HCT116 (cell line): Measurements from ENCODE around the gene EMSY. TPM values are rescaled to one million over a fixed set of nuclear protein-coding genes. Genes with fewer than 3 reads are reported as not detected.

Source experiments
- ATAC-seq: fragments of 200-7000 bp; cut with Tn5 transposase; 2 replicates; pipeline ENCODE4 v1.9.1; 2020; ENCODE audit warnings: mild to moderate bottlenecking, moderate library complexity
- BruUV-seq: library from RNA; stranded (reverse); fragments of 400-500 nt; replicated peaks from 2 replicates; lab custom pipeline; 2021; lab: Mats Ljungman, UMichigan
- CTCF ChIA-PET: fragments of 300-600 bp; sonication (Branson Sonifier 250); formaldehyde crosslinking; loops from one replicate; lab custom pipeline; 2021; ENCODE audit warnings: antibody characterized with exemption; lab: Charles Lee
- POLR2A ChIA-PET: fragments of 300-600, 350-600 bp; sonication (Branson Sonifier 250); formaldehyde crosslinking; loops from one replicate; lab custom pipeline; 2021; ENCODE audit warnings: antibody characterized with exemption; lab: Charles Lee
- RAD21 ChIA-PET, 2 experiments: fragments of 300-600 bp; sonication (Branson Sonifier 250); formaldehyde crosslinking; loops; one replicate each; lab custom pipeline; 2023; ENCODE audit warnings: low total read pairs in 2 of 2; ENCODE audit not compliant: uncharacterized antibody in 2 of 2, unreplicated experiment in 2 of 2, low non-redundant PET in 1 of 2; lab: Charles Lee
- DNase-seq: peaks from one replicate; pipeline ENCODE4 v3.0.0-alpha.2; 2010; ENCODE audit warnings: low read depth, low spot score
- H2AFZ ChIP-seq: fragments of 200-600 bp; shearing (Covaris generic), sonication (generic); 2 replicates; pipeline ENCODE4 v1.6.1; 2017; ENCODE audit warnings: low read depth, mixed run types, mixed read lengths, antibody characterized with exemption, low read length; ENCODE audit not compliant: poor library complexity, severe bottlenecking
- H3K27ac ChIP-seq: 2 replicates; pipeline ENCODE4 v1.5.1; 2012; ENCODE audit warnings: low read depth, low read length
- H3K27me3 ChIP-seq: fragments of 200-600 bp; sonication (generic); 2 replicates; pipeline ENCODE4 v1.6.1; 2016; ENCODE audit warnings: mixed run types, low read length, mixed read lengths; ENCODE audit not compliant: insufficient read depth
- H3K36me3 ChIP-seq, 2 experiments: fragments of 200-500 bp in 1 of 2; fragments of 200-600 bp in 1 of 2; sonication (Bioruptor generic) in 1 of 2; sonication (generic) in 1 of 2; 2 replicates each; pipeline versions ENCODE4 v1.5.1 to v1.6.1; 2014 to 2016; ENCODE audit warnings: low read length in 2 of 2, inconsistent platforms in 1 of 2, mixed read lengths in 1 of 2, mixed run types in 1 of 2; ENCODE audit not compliant: insufficient read depth in 2 of 2, control insufficient read depth in 1 of 2
- H3K4me1 ChIP-seq, 2 experiments: fragments of 200-600 bp in 1 of 2; sonication (generic) in 1 of 2; 2 replicates each; pipeline versions ENCODE4 v1.5.1 to v1.6.1; 2012 to 2017; ENCODE audit warnings: low read length in 2 of 2, inconsistent platforms in 1 of 2, mild to moderate bottlenecking in 1 of 2, mixed read lengths in 1 of 2, mixed run types in 1 of 2, moderate library complexity in 1 of 2; ENCODE audit not compliant: insufficient read depth in 2 of 2, control insufficient read depth in 1 of 2
- H3K4me2 ChIP-seq: fragments of 200-600 bp; sonication (generic); 2 replicates; pipeline ENCODE4 v1.6.1; 2017; ENCODE audit warnings: mixed run types, low read length, mixed read lengths
- H3K4me3 ChIP-seq, 2 experiments: fragments of 200-600 bp in 1 of 2; sonication (generic) in 1 of 2; replicated peaks in 1 of 2; 2 replicates each; pipeline ENCODE4 v1.5.1; 2011 to 2016; ENCODE audit warnings: low read length in 2 of 2, control low read depth in 1 of 2, low read depth in 1 of 2, mild to moderate bottlenecking in 1 of 2, mixed read lengths in 1 of 2, mixed run types in 1 of 2
- H3K79me2 ChIP-seq: fragments of 200-600 bp; sonication (generic); 2 replicates; pipeline ENCODE4 v1.6.1; 2017; ENCODE audit warnings: mild to moderate bottlenecking, mixed run types, low read length, moderate library complexity, mixed read lengths; ENCODE audit not compliant: insufficient read depth
- H3K9ac ChIP-seq: fragments of 200-600 bp; sonication (generic); 2 replicates; pipeline ENCODE4 v1.6.1; 2016; ENCODE audit warnings: low read length, mixed read lengths
- H3K9me2 ChIP-seq: fragments of 200-600 bp; sonication (generic), shearing (Covaris generic); 2 replicates; pipeline ENCODE4 v1.6.1; 2017; ENCODE audit warnings: mixed run types, mild to moderate bottlenecking, moderate library complexity; ENCODE audit not compliant: insufficient read depth
- H3K9me3 ChIP-seq, 2 experiments: fragments of 200-500 bp in 1 of 2; fragments of 200-600 bp in 1 of 2; sonication (Bioruptor generic) in 1 of 2; sonication (generic) in 1 of 2; 2 replicates each; pipeline ENCODE4 v1.6.1; 2014 to 2017; ENCODE audit warnings: low read length in 2 of 2, mixed read lengths in 2 of 2, inconsistent platforms in 1 of 2, low read depth in 1 of 2, mild to moderate bottlenecking in 1 of 2, mixed run types in 1 of 2, moderate library complexity in 1 of 2; ENCODE audit not compliant: control insufficient read depth in 1 of 2, insufficient read depth in 1 of 2
- H4K20me1 ChIP-seq: fragments of 200-600 bp; sonication (generic), shearing (Covaris generic); 2 replicates; pipeline ENCODE4 v1.6.1; 2017; ENCODE audit warnings: mixed run types, mild to moderate bottlenecking, moderate library complexity; ENCODE audit not compliant: insufficient read depth
- CBX3 ChIP-seq: IDR thresholded peaks from 2 replicates; pipeline ENCODE4 v1.6.1; 2012; ENCODE audit warnings: low read depth
- POLR2AphosphoS5 ChIP-seq: IDR thresholded peaks from 2 replicates; pipeline ENCODE4 v1.6.1; 2011; ENCODE audit warnings: mild to moderate bottlenecking, low read depth, low read length, moderate library complexity
- SIN3A ChIP-seq: IDR thresholded peaks from 2 replicates; pipeline ENCODE4 v1.6.1; 2012; ENCODE audit warnings: low read depth
- ZBTB33 ChIP-seq: IDR thresholded peaks from 2 replicates; pipeline ENCODE4 v1.6.1; 2011; ENCODE audit warnings: mild to moderate bottlenecking, low read length, moderate library complexity; ENCODE audit not compliant: insufficient replicate concordance; ENCODE audit errors: extremely low read depth
- ZNF274 ChIP-seq: fragments of 200-500 bp; sonication (Bioruptor generic); IDR thresholded peaks from 2 replicates; pipeline ENCODE4 v1.6.1; 2014; ENCODE audit warnings: mild to moderate bottlenecking, low read depth, low read length, inconsistent platforms
- intact Hi-C: fragments of 100-400 bp; cut with micrococcal nuclease; formaldehyde crosslinking; loops from 2 replicates; pipeline ENCODE4 v1.10.0; 2022
- total RNA-seq: library from RNA; stranded (reverse); gene quantifications from one replicate; pipeline ENCODE4 v1.2.1, GENCODE V29; 2021; ENCODE audit not compliant: unreplicated experiment
- TF ChIP-seq, protein P1 (sequence below): IDR thresholded peaks from 2 replicates; pipeline ENCODE4 v1.6.1; 2012; ENCODE audit warnings: low read depth

Gene EMSY
- total RNA-seq, 1 experiment from 2014 or later = 22.7 TPM

DNA sequence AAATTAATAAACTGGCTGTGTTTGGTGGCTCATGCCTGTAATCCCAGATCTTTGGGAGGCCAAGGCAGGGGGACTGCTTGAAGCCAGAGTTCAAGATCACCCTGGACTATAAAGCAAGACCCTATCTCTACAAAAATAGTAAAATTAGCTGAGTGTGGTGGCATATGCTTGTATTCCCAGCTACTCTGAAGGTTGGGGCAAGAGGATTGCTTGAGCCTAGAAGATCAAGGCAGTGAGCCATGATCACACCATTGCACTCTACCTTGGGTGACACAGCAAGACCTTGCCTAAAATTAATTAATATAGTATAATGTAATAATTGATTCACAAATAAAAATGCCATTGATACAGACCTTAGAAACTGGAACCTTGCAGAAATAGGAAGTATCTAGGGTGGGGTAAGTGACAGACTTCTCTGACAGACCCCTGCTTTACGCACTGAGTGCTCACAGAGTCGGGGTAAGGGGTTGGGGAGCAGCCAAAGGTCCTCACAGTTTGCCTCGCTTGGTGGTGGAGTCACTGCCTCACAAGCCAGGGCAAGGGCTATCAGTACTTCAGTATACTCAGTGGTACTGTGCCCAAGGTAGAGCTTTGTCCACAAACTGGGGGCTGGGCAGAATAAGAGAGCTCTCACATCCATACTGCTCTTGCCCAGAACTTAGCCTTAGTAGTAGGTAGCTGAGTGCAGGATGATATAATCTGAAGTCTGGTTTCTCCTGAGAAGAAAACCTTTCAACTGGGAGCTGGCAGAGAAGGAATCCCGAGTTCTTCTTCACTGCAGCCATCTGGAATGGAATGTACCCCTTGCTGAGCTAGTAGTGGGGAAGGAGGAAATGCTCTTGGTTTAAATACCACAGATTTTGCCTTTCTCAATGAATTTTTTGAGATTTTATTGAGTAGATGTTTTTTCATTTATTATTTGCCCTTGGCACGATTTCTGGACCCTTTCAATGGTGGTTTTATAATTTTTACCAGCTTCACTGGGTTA is 65.5 kb downstream of the EMSY start:
- Histone ChIP-seq H3K27ac (no peak overlapping the region), H3K79me2 (no peaks in the 10 kb centered on the region), H3K9me2 (no peaks in the 10 kb centered on the region), H3K9me3 (no peaks in the 10 kb centered on the region), H2AFZ (no peak overlapping the region), H3K4me1 (no peaks in the 10 kb centered on the region), H3K4me3 (no peak overlapping the region), H3K27me3 (no peaks in the 10 kb centered on the region), H3K36me3 (no peaks in the 10 kb centered on the region; a peak in 1 of 4 replicates), H3K9ac (no peak overlapping the region), H3K4me2 (no peak overlapping the region), H4K20me1 (no peaks in the 10 kb centered on the region; the same call in 1 of the 2 replicates)
- ChIA-PET POLR2A (no interaction called here), RAD21 (no interaction called here), CTCF (interaction anchor here (0.6 to 1.0 kb wide), 2 partner anchors 9 to 303 kb away, joined by 3 to 4 read pairs; no protein-coding TSS in a partner anchor)
- TF ChIP-seq ZNF274 (no peak), CBX3 (no peak), ZBTB33 (no peak), SIN3A (no peak), POLR2AphosphoS5 (no peak)
- TF ChIP-seq, protein P1, sequence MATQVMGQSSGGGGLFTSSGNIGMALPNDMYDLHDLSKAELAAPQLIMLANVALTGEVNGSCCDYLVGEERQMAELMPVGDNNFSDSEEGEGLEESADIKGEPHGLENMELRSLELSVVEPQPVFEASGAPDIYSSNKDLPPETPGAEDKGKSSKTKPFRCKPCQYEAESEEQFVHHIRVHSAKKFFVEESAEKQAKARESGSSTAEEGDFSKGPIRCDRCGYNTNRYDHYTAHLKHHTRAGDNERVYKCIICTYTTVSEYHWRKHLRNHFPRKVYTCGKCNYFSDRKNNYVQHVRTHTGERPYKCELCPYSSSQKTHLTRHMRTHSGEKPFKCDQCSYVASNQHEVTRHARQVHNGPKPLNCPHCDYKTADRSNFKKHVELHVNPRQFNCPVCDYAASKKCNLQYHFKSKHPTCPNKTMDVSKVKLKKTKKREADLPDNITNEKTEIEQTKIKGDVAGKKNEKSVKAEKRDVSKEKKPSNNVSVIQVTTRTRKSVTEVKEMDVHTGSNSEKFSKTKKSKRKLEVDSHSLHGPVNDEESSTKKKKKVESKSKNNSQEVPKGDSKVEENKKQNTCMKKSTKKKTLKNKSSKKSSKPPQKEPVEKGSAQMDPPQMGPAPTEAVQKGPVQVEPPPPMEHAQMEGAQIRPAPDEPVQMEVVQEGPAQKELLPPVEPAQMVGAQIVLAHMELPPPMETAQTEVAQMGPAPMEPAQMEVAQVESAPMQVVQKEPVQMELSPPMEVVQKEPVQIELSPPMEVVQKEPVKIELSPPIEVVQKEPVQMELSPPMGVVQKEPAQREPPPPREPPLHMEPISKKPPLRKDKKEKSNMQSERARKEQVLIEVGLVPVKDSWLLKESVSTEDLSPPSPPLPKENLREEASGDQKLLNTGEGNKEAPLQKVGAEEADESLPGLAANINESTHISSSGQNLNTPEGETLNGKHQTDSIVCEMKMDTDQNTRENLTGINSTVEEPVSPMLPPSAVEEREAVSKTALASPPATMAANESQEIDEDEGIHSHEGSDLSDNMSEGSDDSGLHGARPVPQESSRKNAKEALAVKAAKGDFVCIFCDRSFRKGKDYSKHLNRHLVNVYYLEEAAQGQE = no peak
- DNase-seq (no peak), ATAC-seq (no peak)
- intact Hi-C loops = loop anchor here (5.0 to 10.0 kb wide), 2 partner anchors 136 to 613 kb away; no protein-coding TSS in a partner anchor
- BruUV-seq = no TSS peak
